ENCODE results near the gene IL23R.

The IL23R gene

DNA sequence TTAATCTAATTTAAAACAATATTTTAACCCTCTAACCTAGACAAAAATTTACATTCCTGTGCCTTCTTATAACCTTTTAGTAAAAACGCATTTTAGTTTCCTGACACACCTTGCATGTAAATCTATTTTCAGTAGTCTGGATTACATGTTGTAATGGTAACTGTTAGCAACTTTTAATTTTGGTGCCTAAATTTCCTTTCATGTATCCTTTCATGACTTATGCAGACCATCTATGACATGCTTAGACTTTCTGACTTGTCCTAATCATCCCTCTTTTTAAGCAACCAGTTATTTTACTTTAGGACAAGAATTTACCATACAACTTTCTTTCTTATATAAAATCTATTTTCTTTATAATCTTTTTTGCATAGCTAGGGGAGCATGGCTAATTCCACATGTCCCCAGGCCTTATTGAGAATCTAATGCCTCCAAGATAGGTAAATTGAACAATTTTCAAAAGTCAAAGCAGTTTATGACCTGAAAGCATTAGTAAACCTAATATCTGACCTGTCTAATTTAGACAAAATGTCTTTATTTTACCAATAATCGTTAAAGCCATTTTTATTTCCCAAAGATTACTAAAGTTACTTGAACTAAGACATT, 83.9 kb downstream of the IL23R start:
- Histone ChIP-seq H3K36me3 (ENCODE audit: control insufficient read depth, insufficient read depth, low read length) (no peaks in the 10 kb centered on the region), H3K4me3 (replicated peaks; ENCODE audit: low read depth, low read length) (no peak overlapping the region), H3K27me3 (replicated peaks; ENCODE audit: control insufficient read depth, insufficient read depth, low read length) (no peaks in the 10 kb centered on the region)
- DNase-seq (ENCODE audit: extremely low read depth, insufficient read length), result no peak
- TF ChIP-seq, protein P1, sequence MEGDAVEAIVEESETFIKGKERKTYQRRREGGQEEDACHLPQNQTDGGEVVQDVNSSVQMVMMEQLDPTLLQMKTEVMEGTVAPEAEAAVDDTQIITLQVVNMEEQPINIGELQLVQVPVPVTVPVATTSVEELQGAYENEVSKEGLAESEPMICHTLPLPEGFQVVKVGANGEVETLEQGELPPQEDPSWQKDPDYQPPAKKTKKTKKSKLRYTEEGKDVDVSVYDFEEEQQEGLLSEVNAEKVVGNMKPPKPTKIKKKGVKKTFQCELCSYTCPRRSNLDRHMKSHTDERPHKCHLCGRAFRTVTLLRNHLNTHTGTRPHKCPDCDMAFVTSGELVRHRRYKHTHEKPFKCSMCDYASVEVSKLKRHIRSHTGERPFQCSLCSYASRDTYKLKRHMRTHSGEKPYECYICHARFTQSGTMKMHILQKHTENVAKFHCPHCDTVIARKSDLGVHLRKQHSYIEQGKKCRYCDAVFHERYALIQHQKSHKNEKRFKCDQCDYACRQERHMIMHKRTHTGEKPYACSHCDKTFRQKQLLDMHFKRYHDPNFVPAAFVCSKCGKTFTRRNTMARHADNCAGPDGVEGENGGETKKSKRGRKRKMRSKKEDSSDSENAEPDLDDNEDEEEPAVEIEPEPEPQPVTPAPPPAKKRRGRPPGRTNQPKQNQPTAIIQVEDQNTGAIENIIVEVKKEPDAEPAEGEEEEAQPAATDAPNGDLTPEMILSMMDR (IDR thresholded peaks at IDR 0.05; ENCODE audit: insufficient read depth, low read length, poor library complexity, severe bottlenecking), result no peak

DNA sequence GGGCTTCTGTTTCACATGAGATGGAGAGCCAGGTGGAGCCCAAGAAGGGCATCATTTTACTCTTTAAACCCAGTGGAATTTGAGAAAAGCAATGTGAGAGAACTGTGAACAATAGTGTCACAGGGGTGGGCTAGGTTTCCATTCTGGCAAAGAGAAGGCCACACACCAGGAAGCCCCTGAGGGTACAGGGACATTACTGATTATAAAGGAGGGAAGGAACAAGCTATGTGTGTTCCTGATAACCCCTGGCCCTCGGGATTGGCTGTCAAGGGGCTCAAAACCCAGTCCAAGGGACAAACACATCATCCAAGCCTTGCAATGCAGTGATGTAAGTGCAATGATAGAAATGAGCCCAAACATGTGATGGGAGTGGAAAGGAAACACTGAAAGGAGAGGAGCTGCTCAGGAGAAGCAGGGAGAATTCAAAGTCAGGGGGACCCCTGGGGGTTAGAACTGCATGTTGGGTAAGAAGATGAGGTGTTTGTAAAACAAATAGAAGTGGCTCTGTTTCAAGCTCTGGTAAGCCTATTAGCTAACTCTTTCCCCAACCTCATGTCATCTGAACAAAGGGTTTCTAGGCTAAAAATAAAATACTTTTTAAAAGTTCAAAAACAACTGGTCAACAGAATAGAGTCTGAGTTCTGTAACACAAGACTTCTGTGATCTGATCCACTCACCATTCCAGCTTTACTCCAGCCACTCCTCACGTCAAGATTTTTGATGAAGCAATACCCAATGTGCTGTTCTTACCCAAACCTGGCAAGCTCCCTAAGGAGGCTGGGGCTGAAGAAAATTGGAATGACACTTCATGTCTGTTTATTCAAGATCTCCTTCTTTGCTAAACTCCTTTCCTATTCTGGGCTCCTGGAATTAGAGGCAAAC, 90.3 kb downstream of the IL23R start:
- TF ChIP-seq, protein P1 (IDR thresholded peaks at IDR 0.05; ENCODE audit: insufficient read depth, low read length, poor library complexity, severe bottlenecking), result no peak
- Histone ChIP-seq H3K36me3 (ENCODE audit: control insufficient read depth, insufficient read depth, low read length) (no peaks in the 10 kb centered on the region), H3K27me3 (replicated peaks; ENCODE audit: control insufficient read depth, insufficient read depth, low read length) (no peaks in the 10 kb centered on the region), H3K4me3 (replicated peaks; ENCODE audit: low read depth, low read length) (no peak overlapping the region)
- no peak for DNase-seq (ENCODE audit: extremely low read depth, insufficient read length)

DNA sequence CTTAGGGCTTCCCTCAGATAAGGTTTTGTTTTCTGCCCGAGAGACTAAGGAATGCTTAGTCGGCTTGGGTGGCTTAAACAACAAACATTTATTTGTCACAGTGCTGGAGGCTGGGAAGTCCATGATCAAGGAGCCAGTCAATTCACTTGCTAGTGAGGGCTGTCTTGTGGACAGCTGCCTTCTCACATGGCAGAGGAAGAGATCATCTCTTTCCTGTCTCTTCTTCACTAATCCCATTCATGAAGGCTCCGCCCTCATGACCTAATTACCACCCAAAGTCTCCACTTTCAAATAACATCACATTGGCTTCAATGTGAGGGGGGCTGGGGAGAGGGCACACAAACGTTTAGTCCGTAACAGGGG, 90.9 kb downstream of the IL23R start:
- H3K4me3 ChIP-seq (replicated peaks; ENCODE audit: low read depth, low read length), result no peak overlapping the region
- H3K36me3 ChIP-seq (ENCODE audit: control insufficient read depth, insufficient read depth, low read length), result no peaks in the 10 kb centered on the region
- DNase-seq (ENCODE audit: extremely low read depth, insufficient read length), result no peak
- no peaks in the 10 kb centered on the region for H3K27me3 ChIP-seq (replicated peaks; ENCODE audit: control insufficient read depth, insufficient read depth, low read length)
- TF ChIP-seq, protein P1 (IDR thresholded peaks at IDR 0.05; ENCODE audit: insufficient read depth, low read length, poor library complexity, severe bottlenecking), result no peak

DNA sequence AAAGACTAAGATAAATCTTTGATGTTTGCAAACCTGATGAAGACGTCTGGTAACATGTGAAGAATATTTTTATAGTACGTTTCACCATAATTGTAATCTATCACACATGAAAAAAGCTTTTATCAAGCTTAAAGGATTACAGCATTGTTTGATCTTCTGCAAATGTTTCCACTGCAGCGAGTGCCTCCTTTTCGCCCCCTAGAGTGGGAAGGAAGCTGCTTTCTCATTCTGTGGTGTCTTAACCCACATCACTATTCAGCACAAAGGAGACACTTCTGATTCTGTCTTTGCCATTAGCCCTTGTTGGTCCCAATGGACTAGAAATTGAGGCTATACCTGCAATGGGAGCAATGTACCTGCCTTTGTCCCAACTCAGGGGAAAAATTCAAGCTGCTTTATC, 95.4 kb downstream of the IL23R start:
- no peak for DNase-seq (ENCODE audit: extremely low read depth, insufficient read length)
- Histone ChIP-seq H3K4me3 (replicated peaks; ENCODE audit: low read depth, low read length) (no peak overlapping the region), H3K27me3 (replicated peaks; ENCODE audit: control insufficient read depth, insufficient read depth, low read length) (no peaks in the 10 kb centered on the region), H3K36me3 (ENCODE audit: control insufficient read depth, insufficient read depth, low read length) (no peaks in the 10 kb centered on the region)
- TF ChIP-seq, protein P1 (IDR thresholded peaks at IDR 0.05; ENCODE audit: insufficient read depth, low read length, poor library complexity, severe bottlenecking), result peak; percentile 36

DNA sequence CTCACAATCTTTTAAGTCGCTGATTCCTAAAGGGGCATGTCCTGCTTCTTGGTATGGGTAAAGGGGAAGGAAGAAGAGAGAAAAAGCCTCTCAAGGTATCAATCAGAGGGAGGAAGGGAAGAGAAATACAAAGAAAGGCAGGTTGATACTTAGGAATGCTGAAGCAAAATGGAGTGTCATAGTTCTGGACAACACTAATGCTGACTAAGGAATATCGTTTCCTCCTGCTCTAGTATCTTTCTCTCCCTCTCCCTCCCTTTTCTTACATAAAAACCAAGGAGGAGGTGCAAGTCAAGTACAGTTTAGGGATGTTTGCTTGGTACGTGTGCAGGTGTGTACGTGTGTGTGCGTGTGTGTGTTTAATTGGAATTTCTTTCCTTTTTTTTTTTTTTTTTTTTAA, 96.5 kb downstream of the IL23R start:
- TF ChIP-seq, protein P1 (IDR thresholded peaks at IDR 0.05; ENCODE audit: insufficient read depth, low read length, poor library complexity, severe bottlenecking), result no peak
- no peak overlapping the region for H3K4me3 ChIP-seq (replicated peaks; ENCODE audit: low read depth, low read length)
- no peak for DNase-seq (ENCODE audit: extremely low read depth, insufficient read length)
- no peaks in the 10 kb centered on the region for H3K27me3 ChIP-seq (replicated peaks; ENCODE audit: control insufficient read depth, insufficient read depth, low read length)
- no peaks in the 10 kb centered on the region for H3K36me3 ChIP-seq (ENCODE audit: control insufficient read depth, insufficient read depth, low read length)
